ENCODE data around the gene PTPN23. TPM values are rescaled to one million over a fixed set of nuclear protein-coding genes. Genes with fewer than 3 reads are reported as not detected.

PTPN23 gene
- total and polyA plus RNA-seq, 9 of the 15 experiments (the other 6 are each of a cell fraction or from before 2014, with no cell fraction given), result 0.41 to 58.7 (median 7.2) TPM

DNA sequence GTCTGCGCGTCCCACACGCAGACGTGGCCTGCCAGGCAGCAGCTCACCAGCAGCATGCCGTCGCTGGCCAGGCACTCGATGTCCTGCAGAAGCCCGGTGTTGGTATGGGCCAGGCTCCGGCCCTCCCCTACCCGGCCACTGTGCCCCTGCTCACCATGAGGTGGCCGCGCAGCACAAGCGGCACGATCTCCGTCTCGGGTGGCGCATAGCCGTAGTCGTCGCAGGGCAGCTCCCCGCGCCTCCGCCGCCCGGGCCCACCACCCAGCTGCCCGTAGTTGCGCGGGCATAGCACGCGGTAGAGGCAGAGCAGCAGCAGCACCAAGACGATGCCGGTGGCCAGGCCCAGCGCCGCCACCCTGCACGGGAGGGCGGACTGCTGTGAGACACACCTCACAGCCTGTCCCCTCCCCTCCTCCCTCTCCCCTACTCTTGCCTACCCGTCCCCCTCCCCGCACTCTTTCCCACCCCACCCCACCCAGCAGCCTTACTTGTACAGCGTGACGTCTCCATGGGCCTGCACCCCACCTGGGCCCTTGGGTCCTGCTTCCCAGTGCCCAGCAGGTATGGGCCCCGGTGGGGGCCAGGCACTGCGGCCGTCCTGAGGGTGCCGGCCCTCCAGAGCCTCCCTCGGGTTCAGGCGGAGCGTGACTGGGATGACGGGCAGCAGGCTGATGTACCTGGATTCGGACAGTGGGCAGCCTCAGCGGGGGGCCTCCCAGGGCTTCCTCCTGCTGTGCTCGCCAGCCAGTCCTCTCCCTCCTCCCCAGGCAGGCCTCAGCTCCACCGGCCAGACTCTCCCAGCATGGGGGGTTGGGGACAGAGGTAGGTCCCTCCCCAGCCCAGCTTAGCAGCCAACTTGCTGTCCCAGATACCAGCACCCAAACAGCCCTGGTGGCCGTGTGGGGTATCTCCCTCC is 37.6 kb downstream of the PTPN23 start (continued):
- TF ChIP-seq, protein P1, sequence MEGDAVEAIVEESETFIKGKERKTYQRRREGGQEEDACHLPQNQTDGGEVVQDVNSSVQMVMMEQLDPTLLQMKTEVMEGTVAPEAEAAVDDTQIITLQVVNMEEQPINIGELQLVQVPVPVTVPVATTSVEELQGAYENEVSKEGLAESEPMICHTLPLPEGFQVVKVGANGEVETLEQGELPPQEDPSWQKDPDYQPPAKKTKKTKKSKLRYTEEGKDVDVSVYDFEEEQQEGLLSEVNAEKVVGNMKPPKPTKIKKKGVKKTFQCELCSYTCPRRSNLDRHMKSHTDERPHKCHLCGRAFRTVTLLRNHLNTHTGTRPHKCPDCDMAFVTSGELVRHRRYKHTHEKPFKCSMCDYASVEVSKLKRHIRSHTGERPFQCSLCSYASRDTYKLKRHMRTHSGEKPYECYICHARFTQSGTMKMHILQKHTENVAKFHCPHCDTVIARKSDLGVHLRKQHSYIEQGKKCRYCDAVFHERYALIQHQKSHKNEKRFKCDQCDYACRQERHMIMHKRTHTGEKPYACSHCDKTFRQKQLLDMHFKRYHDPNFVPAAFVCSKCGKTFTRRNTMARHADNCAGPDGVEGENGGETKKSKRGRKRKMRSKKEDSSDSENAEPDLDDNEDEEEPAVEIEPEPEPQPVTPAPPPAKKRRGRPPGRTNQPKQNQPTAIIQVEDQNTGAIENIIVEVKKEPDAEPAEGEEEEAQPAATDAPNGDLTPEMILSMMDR (IDR thresholded peaks at IDR 0.05 in 2 of 3, conservative IDR thresholded peaks at IDR 0.05 in 1 of 3; ENCODE audit: insufficient read depth in 2 of 3, low read depth in 1 of 3, low read length in 3 of 3), result peak in 2 of 3 experiments; percentile 4 to 13; a peak in 1 of 6 replicates
- TF ChIP-seq HNRNPL (IDR thresholded peaks at IDR 0.05; ENCODE audit: low read depth, low read length) (peak; percentile 87; the same call in 1 of the 2 replicates), ZNF263 (CRISPR knock-in tag; IDR thresholded peaks at IDR 0.05; ENCODE audit: borderline replicate concordance) (0 out of 2 replicates have a peak, but pooled peaks have one; percentile 49)

DNA sequence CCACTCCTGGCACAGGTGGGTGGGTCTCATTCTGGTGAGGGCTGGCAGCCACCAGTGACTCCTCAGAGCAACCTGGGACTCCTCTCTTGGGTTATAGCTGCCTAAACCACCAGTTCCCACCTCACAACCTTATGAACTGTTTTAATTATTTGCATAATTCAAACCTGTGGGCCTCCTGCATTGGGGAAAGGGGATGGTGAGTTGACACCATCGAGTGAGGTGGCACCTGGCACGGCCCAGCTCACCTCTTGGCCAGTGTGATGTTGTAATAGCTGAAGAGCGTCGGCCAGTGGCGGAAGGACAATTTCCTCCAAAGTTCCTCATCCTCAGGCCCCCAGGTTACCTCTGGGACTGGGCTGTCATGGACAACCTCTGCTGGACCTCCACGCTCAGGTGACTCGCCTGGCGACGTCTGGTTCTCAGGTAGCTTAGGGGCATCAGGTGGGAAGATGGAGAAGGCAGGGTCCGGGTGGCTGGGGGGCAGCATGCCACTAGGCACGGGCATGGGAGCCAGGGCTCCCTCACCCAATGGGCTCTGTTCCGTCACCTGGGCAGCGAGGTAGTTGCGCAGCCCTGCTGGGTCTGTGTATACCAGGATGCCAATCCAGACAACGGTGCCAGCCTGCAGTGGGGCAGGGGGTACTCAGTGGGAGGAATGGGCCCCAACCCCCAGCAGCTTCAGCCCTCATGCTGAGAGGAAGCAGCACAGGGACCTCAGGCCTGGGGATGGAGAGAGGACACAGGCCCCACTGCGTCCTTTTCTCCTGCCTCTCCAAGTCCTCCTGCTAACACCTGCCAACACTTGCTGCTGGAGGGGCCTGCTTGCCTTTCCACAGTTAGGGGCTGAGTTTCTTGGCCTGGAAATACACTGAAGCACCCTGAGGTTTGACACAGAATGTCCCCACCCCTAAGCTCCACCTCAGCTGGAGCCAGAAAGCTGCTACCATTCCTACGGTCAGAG is 38.5 kb downstream of the PTPN23 start:
- H3K27ac ChIP-seq (ENCODE audit: extremely low read depth, low read depth, low read length), result no peak overlapping the region
- intact Hi-C loops (cut with micrococcal nuclease), result loop anchor here (5.0 kb wide), 1 partner anchor 733 kb away; no protein-coding TSS in a partner anchor
- in situ Hi-C loops (cut with MboI), result loop anchor here (5.0 kb wide), 2 partner anchors 93 to 368 kb away; partner anchors contain the start of gene ELP6
- ATAC-seq, result no peak
- H4K20me1 ChIP-seq (replicated peaks; ENCODE audit: control insufficient read depth, insufficient read depth, low read length), result peaks cover 4% of the 10 kb centered on the region; the same call in 1 of the 2 replicates
- H3K79me2 ChIP-seq (ENCODE audit: control insufficient read depth, insufficient read depth, low read length), result no peaks in the 10 kb centered on the region; the same call in 2 of the 3 replicates
- TF ChIP-seq ZC3H11A (IDR thresholded peaks at IDR 0.05; ENCODE audit: low read depth, low read length) (no peak), HMGN3 (IDR thresholded peaks at IDR 0.05; ENCODE audit: borderline replicate concordance, extremely low read depth, insufficient read length, low read depth, low read length) (peak; percentile 27), POLR2G (IDR thresholded peaks at IDR 0.05; ENCODE audit: low read depth, low read length) (peak; percentile 33; the same call in 1 of the 2 replicates)
- POLR2A ChIA-PET, result no interaction called here
- H2AFZ ChIP-seq (ENCODE audit: low read depth, low read length), result no peak overlapping the region
- 94% methylated on average over 16 of the region's 17 CpGs for WGBS (ENCODE audit: insufficient coverage, low coverage, missing lambda C conversion rate)
- no peak overlapping the region for H3K4me3 ChIP-seq
- no peak overlapping the region; a peak in 1 of 4 replicates for H3K9ac ChIP-seq (ENCODE audit: insufficient read depth in 1 of 2, low read depth in 2 of 2, low read length in 2 of 2)
- no peak for DNase-seq (ENCODE audit: extremely low read depth in 1 of 4, low spot score in 3 of 4)
- peaks cover 6 to 46% of the 10 kb centered on the region in 2 experiments; a peak in 3 of 5 replicates for H3K4me1 ChIP-seq (replicated peaks in 1 of 2; ENCODE audit: control insufficient read depth in 2 of 2, insufficient read depth in 2 of 2, low read length in 2 of 2)
- CTCF ChIA-PET (ENCODE audit: low intra/inter-chr PET ratio), result no interaction called here
- no peaks in the 10 kb centered on the region for H3K9me3 ChIP-seq (replicated peaks; ENCODE audit: control insufficient read depth, insufficient read depth, low read depth, low read length)
- FAIRE-seq, result no peak
- H3K36me3 ChIP-seq (ENCODE audit: control insufficient read depth, insufficient read depth, low read length), result peaks cover 83% of the 10 kb centered on the region
- no TSS peak for BruUV-seq (replicated peaks)
- no peaks in the 10 kb centered on the region for H3K27me3 ChIP-seq (ENCODE audit: control insufficient read depth in 2 of 2, insufficient read depth in 2 of 2, low read length in 2 of 2)
- H3K9me1 ChIP-seq (ENCODE audit: control insufficient read depth, insufficient read depth, low read length), result no peaks in the 10 kb centered on the region
- H3K4me2 ChIP-seq (ENCODE audit: insufficient read depth, low read length), result no peak overlapping the region
